Measurements from ENCODE around the gene C1R.

DNA sequence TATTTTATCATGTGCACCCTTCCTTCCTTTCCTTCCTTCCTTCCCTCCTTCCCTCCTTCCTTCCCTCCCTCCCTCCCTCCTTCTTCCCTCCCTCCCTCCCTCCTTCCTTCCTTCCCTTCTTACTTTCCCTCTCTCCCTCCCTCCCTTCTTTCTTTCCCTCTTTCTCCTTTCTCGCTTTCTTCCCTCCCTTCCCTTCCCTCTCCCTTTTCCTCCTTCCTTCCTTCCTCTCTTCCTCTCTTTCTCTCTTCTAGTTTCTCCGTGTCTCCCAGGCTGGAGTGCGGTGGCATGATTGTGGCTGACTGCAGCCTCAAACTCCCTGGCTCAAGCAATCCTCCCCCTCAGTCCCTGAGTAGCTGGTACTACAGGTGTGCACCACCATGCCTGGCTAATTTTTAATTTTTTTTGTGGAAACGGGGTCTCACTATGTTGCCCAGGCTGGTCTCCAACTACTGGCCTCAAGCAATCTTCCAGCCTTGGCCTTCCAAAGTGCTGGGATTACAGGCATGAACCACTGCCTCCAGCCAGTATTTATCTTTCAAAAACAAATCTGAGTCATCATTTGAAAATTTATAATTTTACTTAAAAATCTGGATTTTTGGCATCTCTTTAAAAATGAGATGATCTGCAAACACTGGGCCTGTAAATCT is 8.9 kb upstream of the C1R start:
- TF ChIP-seq CTCF (IDR thresholded peaks at IDR 0.05), result no peak
- TF ChIP-seq EZH2phosphoT487 (IDR thresholded peaks at IDR 0.05), result no peak

Data from neural progenitor cell (in vitro differentiated cells).